Measurements from ENCODE around the gene TMSB4X.

GRCh38 chrX:12987340-12987739, 12.4 kb downstream of the TMSB4X start:
- TF ChIP-seq CTCF (IDR thresholded peaks at IDR 0.05) = no peak
- TF ChIP-seq POLR2AphosphoS5 (IDR thresholded peaks at IDR 0.05; ENCODE audit: low read depth, low read length) = no peak
- TF ChIP-seq REST (IDR thresholded peaks at IDR 0.05; ENCODE audit: insufficient read depth in 1 of 2, low read depth in 2 of 2, low read length in 1 of 2) = no peak
- no peak for TF ChIP-seq SIN3A (IDR thresholded peaks at IDR 0.05; ENCODE audit: borderline replicate concordance, insufficient read depth, low read depth, low read length)

Data from Panc1 (cell line).